Heart left ventricle (tissue), 16 donors: ENCODE data around the gene MRPL47. TPM values are rescaled to one million over a fixed set of nuclear protein-coding genes. Genes with fewer than 3 reads are reported as not detected.

ENCODE experiments used
- ATAC-seq, 4 donors: fragments of 200-7000 bp; cut with Tn5 transposase; one replicate each; pipeline ENCODE4 v1.9.1; 2020 to 2022; ENCODE audit warnings: moderate library complexity in 4 of 4, mild to moderate bottlenecking in 3 of 4, moderate number of reproducible peaks in 1 of 4
- DNase-seq, 5 donors: peaks; one replicate each; pipeline ENCODE4 v3.0.0-alpha.2; 2020
- H3K27ac ChIP-seq, 12 donors: fragments of 200-600 bp; sonication (generic) in 4 of 12; one replicate each; pipeline versions ENCODE4 v1.5.0 to v1.8.0; 2016 to 2022; ENCODE audit warnings: mild to moderate bottlenecking in 2 of 12
- H3K27me3 ChIP-seq, 9 donors: fragments of 200-600 bp; sonication (generic) in 2 of 9; one replicate each; pipeline versions ENCODE4 v1.5.1 to v1.8.0; 2016 to 2022; ENCODE audit warnings: mild to moderate bottlenecking in 3 of 9
- H3K36me3 ChIP-seq, 9 donors: fragments of 200-600 bp; sonication (generic) in 2 of 9; one replicate each; pipeline versions ENCODE4 v1.5.0 to v1.8.0; 2018 to 2022; ENCODE audit warnings: mild to moderate bottlenecking in 2 of 9
- H3K4me1 ChIP-seq, 12 donors: fragments of 200-600 bp; sonication (generic) in 4 of 12; one replicate each; pipeline versions ENCODE4 v1.5.0 to v1.8.0; 2016 to 2022; ENCODE audit warnings: mild to moderate bottlenecking in 3 of 12
- H3K4me3 ChIP-seq, 12 donors: fragments of 200-600 bp; sonication (generic) in 4 of 12; one replicate each; pipeline versions ENCODE4 v1.5.0 to v1.8.0; 2017 to 2022; ENCODE audit warnings: mild to moderate bottlenecking in 9 of 12, moderate library complexity in 4 of 12
- H3K9me3 ChIP-seq, 12 donors: fragments of 200-600 bp; sonication (generic) in 4 of 12; one replicate each; pipeline versions ENCODE4 v1.5.0 to v1.8.0; 2016 to 2022; ENCODE audit warnings: mild to moderate bottlenecking in 1 of 12
- CTCF ChIP-seq, 12 donors: fragments of 200-600 bp; sonication (generic) in 4 of 12; IDR thresholded peaks; one replicate each; pipeline versions ENCODE4 v1.5.0 to v1.8.0; 2018 to 2022; ENCODE audit warnings: antibody characterized with exemption in 12 of 12, mild to moderate bottlenecking in 5 of 12
- POLR2A ChIP-seq, 2 donors: fragments of 450-650 bp; IDR thresholded peaks; one replicate each; pipeline ENCODE4 v1.6.1; 2017; ENCODE audit warnings: antibody characterized with exemption in 2 of 2, mild to moderate bottlenecking in 2 of 2, moderate library complexity in 2 of 2
- WGBS, 4 donors: extraction: QIAGEN DNeasy Blood & Tissue Kit in 2 of 4; methylation state at CpG; one replicate each; pipeline versions ENCODE4 v1.1.5 to v1.1.7; 2013 to 2018; 5-methylcytosine and 5-hydroxymethylcytosine counted together
- intact Hi-C, 10 donors: fragments of 100-400 bp; cut with DNase I; formaldehyde crosslinking; loops; one replicate each; pipeline versions ENCODE4 v1.11.1 to v1.14.2; 2022
- polyA plus RNA-seq, 2 donors: library from polyadenylated mRNA; stranded (reverse); fragments of 200-250 nt; gene quantifications; one replicate each; pipeline ENCODE4 v1.2.3, GENCODE V29; 2013
- total RNA-seq, 9 donors: library from RNA; depleted of rRNA in 2 of 9; stranded (reverse); fragments of >200 nt in 2 of 9; fragmentation: NEBNext Ultra II Directional in 3 of 9; extraction: Animal tissue kit (Norgen Biotek cat#: 25700) in 3 of 9; gene quantifications; one replicate each; pipeline versions ENCODE4 v1.1.0 to v1.2.4, GENCODE V29; 2016 to 2023
- donor health status: ischemic (EF 13 %, LVEDD 7.1; RV severe dilation, severe dysfunction).
- donor health status: healthy with polysubstance abuse.
- donor health status: DM: no; HTN: yes; CAD: no.
- donor health status: DM: no; HTN: no; CAD: no.
- donor health status: ischemic (EF 25% LVEDD 6.9; RV normal size, moderate dysfunction).
- donor health status: ischemic (EF 25% LVEDD 5.7; RV mildly dilated, moderate dysfunction).
- donor health status: healthy.
- donor health status: DM: yes; HTN: yes; CAD: no.
- donor health status: ischemic (EF 35%, LVEDD 5.7; RV mildly dilated, moderate dysfunction).
- donor health status: nonischemic (EF 11% LVEDD 7.7; RV severe dilation, severe dysfunction).
- donor health status: DM: yes; HTN: yes; CAD: no.
- donor health status: PGD.
- donor health status: ischemic (EF 29% LVEDD 5.4; RV normal size, mild dysfunction).
- donor health status: nonischemic (EF 23%, LVEDD 6.1; RV moderate dilation, normal function).

Gene MRPL47
- total and polyA plus RNA-seq, 11 donors, result 37.7 to 123 (median 52.2) TPM

- Histone ChIP-seq H3K27ac (peak overlapping the region in 1 of 12 donors; percentile 15), H3K36me3 (peaks cover 0 to 100% (median 99%) of the 10 kb centered on the region in 9 donors), H3K4me3 (no peak overlapping the region), H3K27me3 (no peaks in the 10 kb centered on the region), H3K9me3 (no peaks in the 10 kb centered on the region), H3K4me1 (peaks cover 0 to 12% (median 3%) of the 10 kb centered on the region in 12 donors)
- DNase-seq (no peak), ATAC-seq (peak in 2 of 4 donors; percentile 39 to 49)
- TF ChIP-seq CTCF (IDR thresholded peaks at IDR 0.05), result no peak
- TF ChIP-seq POLR2A (IDR thresholded peaks at IDR 0.05), result no peak
- intact Hi-C loops, result no loop called here
- 65 to 80% (median 73%) methylated on average over 1 of the region's 1 CpG for WGBS, 4 donors
Observed at GRCh38 chr3:179591313-179591712, 13.1 kb downstream of the MRPL47 start.

GRCh38 chr3:179590669-179591068 lies 13.8 kb downstream of the MRPL47 start:
- no peak overlapping the region for H3K27ac ChIP-seq
- H3K27me3 ChIP-seq, result no peaks in the 10 kb centered on the region
- DNase-seq (no peak), ATAC-seq (no peak)
- TF ChIP-seq CTCF (IDR thresholded peaks at IDR 0.05) (no peak), POLR2A (IDR thresholded peaks at IDR 0.05) (no peak)
- 56 to 63% (median 61%) methylated on average over 2 of the region's 2 CpGs for WGBS, 4 donors
- H3K36me3 ChIP-seq, result peaks cover 0 to 100% (median 99%) of the 10 kb centered on the region in 9 donors
- H3K4me1 ChIP-seq, result peaks cover 0 to 12% (median 3%) of the 10 kb centered on the region in 12 donors
- no peaks in the 10 kb centered on the region for H3K9me3 ChIP-seq
- no peak overlapping the region for H3K4me3 ChIP-seq
- intact Hi-C loops, result no loop called here

- ATAC-seq (peak in 1 of 4 donors; percentile 12), DNase-seq (no peak)
- TF ChIP-seq CTCF (IDR thresholded peaks at IDR 0.05), result no peak
- TF ChIP-seq POLR2A (IDR thresholded peaks at IDR 0.05), result no peak
- Histone ChIP-seq H3K4me3 (no peak overlapping the region), H3K9me3 (no peaks in the 10 kb centered on the region), H3K27me3 (no peaks in the 10 kb centered on the region), H3K36me3 (peaks cover 0 to 100% (median 99%) of the 10 kb centered on the region in 9 donors), H3K4me1 (peaks cover 0 to 12% (median 3%) of the 10 kb centered on the region in 12 donors), H3K27ac (no peak overlapping the region)
- intact Hi-C loops, result no loop called here
Observed at GRCh38 chr3:179589143-179589542, 15.3 kb downstream of the MRPL47 start.

- TF ChIP-seq CTCF (IDR thresholded peaks at IDR 0.05) (no peak), POLR2A (IDR thresholded peaks at IDR 0.05) (no peak)
- Histone ChIP-seq H3K36me3 (peaks cover 0 to 99% (median 83%) of the 10 kb centered on the region in 9 donors), H3K4me1 (no peaks in the 10 kb centered on the region), H3K4me3 (no peak overlapping the region), H3K9me3 (no peaks in the 10 kb centered on the region), H3K27me3 (no peaks in the 10 kb centered on the region), H3K27ac (no peak overlapping the region)
- ATAC-seq (no peak), DNase-seq (no peak)
- 50 to 61% (median 55%) methylated on average over 1 of the region's 1 CpG for WGBS, 4 donors
- intact Hi-C loops, result no loop called here
Observed at GRCh38 chr3:179580992-179581391, 23.4 kb downstream of the MRPL47 start.
